GM18909 (cell line): ENCODE measurements around the gene GATA2.

Experiments used
- ATAC-seq: cut with Tn5 transposase; IDR thresholded peaks from one replicate; pipeline ENCODE4 v1.9.1; 2021; ENCODE audit warnings: mild to moderate bottlenecking; ENCODE audit not compliant: unreplicated experiment, poor library complexity

GATA2 gene

DNA sequence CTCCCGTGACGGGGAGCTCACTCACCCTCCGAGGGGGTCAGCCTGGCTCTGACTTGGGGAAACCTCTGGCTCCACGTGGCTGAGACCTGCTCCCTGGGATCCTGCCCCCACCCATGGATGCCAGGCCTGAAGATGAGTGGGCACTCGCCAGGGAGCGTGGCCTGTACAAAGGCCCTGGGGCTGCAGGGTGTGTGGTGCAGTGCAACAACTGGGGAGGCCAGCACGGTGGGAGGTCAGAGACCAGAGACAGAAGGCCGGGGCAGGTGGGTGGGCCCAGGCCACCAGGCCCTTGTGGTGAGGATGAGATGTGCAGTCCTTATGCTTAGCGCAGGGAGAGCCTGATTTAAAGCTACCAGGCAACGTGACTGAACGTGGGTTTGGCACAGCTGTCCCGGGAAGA lies 31.3 kb downstream of the GATA2 start:
- ATAC-seq, result no peak

DNA sequence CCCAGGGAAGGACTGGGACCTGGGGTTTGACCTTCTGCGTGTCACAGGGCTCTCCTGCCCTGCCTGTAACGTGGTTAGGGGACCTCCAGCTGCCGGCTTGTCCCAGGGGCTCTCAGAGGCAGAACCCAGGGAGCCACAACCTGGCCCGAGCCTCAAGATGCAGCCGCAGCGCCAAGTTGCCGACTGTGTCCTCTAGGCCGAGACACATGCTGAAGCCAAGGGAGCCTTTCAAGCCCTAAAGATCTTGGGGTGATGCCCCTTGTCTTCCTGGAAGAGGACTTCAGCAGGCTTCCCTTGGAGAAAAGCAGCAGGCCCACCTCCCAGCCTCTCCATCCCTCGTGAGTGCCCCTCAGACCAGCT lies 33.6 kb downstream of the GATA2 start:
- no peak for ATAC-seq

DNA sequence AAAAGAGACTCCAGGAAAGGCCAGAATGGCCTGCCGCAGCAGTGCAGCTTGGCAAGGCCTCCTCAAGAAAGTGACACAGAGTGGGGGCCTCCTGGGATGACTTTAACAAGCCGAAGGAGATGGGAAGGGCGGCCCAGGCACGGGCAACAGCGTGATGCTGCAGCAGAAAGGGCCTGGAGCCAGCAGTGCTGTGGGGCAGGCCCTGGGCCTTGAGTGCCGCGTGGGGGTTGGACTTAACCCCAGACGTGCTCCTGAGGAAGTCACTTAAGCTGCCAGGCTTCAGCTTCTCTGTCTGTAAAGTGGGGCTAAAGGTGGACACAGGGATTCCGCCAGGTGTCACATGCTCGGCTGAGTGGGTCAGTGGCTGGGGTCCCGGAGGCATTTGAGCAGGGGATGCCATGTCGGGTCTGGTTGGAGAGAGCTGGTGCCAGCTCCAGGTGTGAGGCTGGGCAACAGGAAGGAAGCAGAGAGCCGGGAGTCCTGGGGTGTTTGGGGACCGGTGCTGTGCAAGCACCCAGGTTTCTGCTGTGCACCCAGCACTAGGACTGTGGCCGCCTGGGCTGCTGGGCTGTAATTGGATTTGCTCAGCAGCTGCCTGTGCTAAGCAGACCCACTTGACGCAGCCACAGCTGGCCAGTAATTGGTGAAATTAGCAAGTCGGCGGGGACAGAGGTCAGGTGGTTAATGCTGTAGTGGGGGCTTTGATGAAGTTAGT lies 34.1 kb downstream of the GATA2 start:
- ATAC-seq, result no peak

DNA sequence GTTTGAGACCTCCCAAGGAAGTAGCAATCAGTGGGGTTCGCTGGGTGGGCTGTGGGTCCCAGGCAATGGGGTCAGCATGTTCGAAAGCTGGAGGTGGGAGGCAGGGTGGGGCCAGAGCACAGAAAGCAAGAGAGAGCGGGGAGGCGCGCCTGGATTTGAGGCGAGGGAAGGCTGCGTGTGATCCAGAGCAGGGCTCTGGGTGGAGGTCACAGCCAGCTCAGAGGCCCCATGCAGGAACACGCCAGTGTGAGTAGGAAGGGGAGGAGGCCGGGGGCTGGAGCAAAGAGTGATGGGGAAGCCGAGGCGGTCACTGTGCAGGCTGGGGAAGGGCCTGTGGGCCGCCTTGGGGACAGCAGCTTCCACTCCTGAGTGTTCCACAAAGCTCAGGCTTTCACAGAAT lies 35.1 kb downstream of the GATA2 start:
- no peak for ATAC-seq

DNA sequence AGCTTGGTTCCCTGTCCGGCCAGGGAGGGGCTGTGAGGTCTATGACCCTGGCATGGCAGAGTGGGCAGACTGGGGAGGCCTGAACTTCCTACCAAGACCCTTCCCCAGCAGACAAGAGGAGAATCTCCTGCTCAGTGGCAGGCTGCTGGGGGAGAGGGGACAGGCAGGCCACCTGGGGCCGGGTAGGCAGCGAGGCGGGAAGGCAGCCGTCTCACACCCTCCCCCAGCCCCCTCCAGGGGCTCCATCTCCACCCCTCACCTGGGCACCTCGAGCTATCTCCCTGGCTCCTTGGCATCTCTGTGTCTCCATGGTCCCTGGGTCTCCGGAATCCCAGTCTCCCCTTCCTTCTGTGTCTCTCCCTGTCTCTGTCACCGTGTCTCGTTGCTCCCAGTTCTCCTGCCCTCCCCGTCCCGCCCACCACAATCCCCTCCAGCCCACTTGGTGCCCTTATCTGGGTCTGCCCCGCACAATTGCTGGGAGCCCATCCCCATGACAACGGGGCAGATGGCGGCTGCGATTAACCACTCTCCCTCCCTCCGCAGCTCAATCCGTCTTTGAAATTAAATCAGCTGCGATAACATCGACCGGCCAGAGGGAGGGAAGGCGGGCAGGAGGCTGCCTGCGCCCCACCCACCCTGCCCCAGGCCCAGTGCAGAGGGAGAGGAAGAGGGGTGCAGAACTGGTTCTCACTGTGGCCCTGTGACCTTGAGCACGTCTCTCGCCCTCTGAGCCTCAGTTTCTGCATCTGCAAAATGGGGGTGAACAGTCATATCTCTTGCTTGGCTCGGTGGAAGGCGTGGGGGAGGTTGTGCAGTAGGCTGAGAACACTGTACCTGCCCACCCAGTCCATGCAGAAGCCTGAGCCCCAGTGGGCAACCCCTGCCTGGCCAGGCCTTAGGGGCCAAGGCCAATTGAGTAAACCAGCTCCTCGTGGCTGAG lies 36.0 kb downstream of the GATA2 start:
- ATAC-seq, result no peak

DNA sequence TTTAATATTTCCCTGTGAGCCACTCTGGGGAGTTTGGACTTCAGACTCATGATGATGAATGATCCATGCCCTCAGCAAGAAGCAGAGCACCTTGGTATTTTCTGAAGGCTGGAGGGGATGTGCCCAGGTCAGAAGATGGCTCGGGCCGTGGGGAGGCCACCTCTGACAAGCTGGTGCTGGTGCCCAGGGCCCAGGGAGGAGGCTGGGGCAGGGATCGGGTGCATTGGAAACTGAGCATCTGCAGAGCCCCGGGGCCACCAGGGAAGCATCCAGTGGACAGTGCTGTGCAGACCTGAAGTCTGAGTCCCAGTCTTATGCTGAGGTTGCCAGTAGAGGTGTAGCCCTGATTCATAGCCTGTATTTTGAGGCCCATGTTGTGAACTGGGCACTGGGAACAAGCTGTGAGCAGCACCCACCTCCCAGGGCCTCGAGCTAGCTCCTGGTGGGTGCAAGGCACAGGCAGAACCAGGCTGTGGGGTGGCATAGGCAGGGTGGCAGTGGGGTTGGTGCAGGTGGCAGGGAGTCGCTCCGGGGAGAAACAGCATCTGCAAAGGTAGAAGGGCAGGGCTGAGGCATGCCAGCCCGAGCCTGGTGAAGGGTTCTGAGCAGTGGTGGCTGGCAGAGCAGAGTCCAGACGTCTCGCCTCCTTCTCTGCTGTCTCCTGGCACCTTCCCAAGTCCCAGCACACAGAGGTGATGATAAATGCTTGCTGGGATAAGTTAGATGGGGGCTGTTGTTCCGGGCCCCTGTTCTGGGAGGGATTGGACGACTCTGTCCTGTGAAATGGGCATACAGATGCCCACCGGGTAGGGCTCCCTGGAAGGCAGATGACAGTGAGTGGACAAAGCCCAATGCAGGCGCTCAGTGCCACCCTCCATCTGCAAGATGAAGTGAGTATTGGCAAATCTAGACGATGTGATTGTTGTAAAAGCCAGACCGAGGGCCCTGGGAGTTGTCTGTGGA lies 36.9 kb downstream of the GATA2 start:
- ATAC-seq, result no peak

DNA sequence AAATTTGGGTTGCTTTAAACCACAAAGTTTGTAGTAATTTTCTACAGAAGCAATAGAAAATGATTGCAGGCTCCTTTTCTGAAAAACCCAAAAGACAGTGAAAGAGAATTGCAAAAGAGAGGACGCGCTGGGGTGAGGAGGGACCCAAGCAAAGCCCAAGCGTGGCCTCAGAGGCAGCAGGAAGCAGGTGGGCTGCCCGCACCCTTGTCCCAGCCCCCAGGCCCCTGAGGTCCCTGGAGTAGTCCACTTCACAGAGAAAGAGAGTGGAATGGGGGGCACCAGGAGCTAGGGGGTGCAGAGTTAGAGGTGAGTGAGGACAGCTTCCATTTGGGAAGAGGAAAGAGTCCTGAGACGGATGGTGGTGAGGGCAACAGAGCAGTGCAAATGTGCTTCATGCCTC lies 37.9 kb downstream of the GATA2 start:
- no peak for ATAC-seq

DNA sequence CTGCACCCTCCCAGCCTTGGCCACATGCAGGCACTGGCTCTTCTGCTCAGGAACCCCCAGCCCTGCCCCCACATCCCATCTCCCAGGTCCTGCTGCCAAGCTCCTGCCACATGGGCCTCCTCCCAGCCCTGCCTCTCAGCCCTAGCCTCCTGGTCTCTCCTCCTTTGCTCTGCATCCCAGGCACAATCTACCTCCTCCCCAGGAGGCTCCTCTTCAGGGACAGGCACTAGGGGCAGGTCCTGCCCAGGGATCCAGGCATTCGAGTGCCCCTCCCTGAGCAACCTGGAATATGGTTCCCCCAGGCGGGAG lies 38.7 kb downstream of the GATA2 start:
- ATAC-seq, result no peak

DNA sequence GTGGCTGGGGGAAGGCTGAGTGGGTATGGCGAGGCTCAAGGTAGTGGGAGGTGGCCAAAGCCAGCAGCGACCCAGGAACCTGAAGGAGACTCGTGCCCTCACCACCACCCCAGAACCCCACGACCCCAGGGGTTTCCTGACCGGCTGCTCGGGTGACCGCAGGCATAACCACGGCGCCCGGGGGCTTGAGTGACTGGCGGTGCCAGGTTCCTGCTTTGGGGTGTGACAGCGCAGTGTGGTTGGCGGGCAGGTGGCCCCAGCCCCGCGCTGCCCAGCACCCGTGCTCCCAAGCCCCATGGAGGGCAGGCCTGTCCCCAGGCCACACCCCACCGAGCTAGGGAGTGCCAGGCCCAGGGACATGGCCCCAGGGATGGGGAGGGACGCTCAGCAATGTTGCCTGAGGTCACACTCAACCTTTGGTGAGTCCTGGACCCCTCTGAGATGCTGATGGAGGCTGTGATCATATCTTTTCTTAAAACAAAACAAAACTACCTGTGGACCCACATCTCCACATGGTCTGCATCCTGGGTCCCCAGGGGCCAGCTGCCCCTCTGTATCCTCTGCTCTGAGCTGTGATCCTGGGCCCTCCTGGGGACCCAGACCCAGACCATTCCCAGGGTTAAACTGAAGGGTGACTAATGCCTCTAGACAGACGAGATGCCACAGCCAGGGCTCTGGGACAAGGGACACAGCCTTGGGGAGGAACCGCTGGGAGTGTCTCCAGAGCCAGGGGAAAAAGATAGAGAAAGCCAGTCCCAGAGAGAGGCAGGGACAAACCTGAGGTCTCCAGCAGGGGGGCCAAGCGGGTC lies 39.3 kb downstream of the GATA2 start:
- no peak for ATAC-seq

DNA sequence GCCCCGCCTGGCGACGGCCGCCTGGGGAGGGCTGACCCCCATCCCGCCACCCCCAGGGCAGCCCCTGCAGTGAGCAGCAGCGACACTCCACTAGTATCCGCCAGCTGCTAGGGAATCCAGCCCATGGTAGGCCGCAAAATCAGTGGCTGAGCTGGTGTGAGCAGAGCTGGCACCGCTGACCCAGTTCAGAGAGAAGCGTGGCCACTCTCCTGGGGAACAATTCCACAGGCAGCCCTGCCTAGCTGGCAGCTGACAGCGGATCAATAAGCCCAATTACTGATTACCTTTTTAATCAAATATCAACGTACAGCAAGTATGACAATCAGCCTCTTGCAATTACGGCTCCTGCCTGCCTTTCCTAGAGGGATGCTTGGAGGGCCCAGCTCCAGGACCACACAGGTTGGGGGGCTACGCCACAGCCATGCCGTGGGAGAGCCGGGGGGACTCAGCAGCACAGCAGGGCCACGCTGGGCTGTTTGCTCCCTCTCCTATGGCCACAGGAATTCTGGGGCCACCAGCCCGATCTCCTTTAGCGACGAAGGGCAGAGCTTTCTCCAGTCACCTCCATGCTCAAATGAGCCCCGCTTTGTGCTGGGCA lies 40.2 kb downstream of the GATA2 start:
- ATAC-seq, result no peak

DNA sequence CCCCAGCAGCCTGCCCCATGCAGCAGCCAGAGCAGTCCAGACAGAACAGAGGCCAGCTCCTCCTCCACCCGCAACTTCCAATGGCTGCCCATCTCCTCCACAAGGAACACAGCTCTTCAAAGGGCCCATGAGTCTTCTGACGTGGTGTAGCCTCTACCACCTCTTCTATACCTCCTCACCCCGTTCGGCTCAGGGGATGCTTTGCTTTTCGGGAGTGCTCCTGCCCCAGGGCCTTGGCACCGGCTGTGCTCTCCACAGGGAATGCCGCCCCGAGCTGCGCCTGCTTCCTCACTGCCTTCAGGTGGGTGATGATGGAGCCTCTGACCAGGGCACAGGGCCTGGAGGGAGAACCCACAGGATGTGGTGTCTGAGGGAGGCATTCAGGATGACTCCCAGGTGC lies 40.9 kb downstream of the GATA2 start:
- ATAC-seq, result no peak

DNA sequence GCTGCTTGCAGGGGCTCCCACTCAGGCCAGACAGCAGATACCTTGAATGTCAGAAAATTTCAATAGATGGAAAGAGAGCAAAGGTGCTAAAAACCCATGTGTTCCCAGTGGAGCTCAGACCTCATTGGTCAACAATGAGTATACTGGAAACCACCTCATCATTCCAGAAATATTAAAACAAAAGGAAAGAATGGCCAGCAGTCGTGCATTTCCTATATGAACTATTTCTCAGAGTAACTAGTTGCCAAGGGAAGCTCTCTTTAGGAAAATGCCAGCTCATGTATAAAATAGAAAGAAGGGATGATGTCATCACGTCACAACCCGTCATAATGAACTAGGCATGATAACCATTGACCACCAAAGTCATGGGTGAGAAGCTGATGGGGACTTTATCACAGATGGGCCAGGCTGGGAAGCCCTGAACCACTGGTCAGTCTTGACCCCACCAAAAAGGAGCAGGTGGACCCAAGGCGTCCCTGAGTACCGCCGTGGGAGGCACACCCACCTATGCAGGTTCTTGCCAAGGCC lies 43.8 kb downstream of the GATA2 start:
- no peak for ATAC-seq

DNA sequence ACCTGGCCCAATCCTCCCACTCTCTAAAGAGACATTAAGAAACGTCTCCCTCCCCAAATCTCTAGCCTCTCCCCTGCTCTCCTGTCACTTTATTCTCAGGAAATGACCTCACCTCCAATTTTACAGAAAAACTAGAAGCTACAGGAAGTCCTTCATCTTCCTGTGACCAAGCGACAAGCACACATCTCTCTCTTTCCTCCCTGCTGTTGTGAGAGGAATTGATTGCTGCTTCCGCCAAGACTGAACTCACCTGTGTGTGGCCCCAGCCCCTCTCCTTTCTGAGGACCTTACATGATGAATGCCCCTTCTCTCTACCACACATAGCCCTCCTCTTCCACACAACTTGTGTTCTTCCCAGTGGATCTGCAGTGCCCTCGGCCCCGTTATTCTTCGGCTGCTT lies 44.5 kb downstream of the GATA2 start:
- no peak for ATAC-seq

DNA sequence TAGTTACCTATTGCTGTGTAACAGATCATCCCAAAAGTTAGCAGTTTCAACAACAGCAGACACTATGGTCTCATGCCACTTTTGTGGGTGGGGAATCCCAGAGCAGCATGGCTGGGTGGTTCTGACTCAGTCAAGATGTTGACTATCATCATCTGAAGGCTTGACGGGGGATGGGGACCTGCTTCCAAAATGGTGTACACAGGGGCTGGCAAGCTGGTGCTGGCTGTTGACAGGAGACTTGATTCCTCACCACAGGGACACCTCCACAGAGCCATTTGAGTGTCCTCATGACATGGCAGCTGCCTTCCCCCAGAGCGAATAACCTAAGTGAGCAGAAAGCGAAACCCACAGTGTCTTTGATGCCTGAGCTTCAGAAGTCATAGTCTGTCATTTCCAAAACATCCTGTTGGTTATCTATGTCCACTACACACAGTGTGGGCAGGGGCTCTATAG lies 45.4 kb downstream of the GATA2 start:
- ATAC-seq, result no peak

DNA sequence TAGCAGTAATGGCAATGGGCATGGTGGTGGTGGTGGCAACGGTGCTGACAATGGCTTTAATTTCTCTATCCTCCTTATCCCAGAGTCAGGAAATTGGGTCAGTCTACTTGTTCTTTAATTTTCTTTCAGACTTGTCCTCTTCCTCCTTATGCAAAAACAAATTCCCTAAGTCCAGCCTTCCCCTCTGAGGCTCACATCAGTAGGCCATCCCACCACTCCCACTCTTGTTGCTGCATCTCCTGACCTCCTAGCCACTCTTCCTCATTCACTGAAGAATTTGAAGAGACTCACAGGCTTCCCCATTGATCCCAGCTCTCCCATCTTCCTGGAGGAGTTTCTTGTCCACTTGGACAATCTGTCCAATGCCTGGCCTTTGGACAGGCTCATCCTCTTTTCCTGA lies 46.2 kb downstream of the GATA2 start:
- ATAC-seq, result no peak

DNA sequence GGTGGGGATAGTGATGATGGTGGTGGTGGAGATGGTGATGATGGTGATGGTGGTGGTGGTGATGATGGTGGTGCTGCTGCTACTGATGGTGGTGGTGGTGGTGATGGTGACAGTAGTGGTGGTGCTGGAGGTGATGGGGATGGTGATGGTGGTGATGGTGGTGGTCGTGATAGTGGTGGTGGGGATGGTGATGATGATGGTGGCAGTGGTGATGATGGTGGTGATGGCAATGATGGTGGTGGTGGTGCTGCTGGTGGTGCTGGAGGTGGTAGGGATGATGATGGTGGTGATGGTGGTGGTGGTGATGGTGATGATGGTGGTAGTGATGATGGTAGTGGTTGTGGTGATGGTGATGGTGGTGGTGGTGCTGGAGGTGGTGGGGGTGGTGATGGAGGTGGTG lies 47.6 kb downstream of the GATA2 start:
- no peak for ATAC-seq

DNA sequence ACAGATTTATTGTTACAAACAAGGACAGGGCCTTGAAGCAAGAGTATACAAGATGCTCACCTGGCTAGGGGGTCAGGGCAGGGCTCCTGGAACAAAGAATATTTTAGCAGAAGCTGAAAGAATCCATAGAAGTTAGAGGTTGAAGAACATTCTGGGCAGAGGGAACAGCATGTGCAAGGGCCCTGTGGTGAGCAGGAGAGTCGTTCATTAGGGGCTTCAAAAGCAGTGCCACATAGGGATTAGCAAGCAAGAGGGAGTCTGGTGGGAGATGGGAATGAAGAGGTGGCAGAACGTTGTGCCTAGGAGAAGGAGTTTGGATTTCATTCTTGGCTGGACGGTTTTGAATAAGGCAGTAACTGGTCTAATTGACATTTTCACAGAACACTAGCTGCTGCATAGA lies 49.2 kb downstream of the GATA2 start:
- ATAC-seq, result no peak

DNA sequence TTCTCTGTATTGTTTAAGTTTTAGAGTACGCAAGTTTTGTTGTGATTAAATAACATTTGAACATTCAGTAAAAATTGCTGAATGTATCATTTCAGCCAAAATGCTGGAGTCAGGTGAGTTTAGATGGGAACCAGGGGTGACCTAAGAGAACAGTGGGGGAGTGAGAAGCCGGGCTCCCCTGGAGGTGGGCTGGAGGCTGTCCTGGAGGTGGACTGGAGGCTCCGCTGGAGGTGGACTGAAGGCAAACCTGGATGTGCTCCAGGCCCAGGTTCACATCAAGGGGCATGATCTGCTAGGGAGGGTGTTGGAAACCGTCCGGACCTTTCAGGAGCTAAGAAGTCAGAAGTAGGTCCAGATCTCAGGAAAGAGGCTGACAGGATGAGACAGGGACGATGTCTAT lies 50.1 kb downstream of the GATA2 start:
- no peak for ATAC-seq

DNA sequence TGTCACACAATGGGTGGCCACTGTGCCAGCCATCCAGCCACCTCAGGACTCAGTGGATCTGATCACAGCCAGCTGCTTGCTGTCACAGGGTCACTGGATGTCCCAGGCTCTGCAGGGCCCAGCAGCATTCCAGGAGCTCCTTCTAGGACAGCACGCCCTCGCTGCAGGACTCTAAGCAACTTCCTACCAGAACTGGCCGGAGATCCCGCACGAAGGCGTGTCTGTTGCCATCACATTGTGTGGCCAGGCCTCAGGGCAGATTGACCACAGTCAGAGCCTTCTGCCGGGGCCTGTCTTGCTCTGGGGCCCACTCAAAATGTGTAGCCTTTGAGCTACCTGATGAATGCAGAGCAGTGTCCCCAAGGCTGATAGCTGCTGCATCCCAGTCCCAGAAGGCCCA lies 50.9 kb downstream of the GATA2 start:
- no peak for ATAC-seq
